Ovary (tissue), 10 donors: ENCODE data around the gene GPBP1. TPM values are rescaled to one million over a fixed set of nuclear protein-coding genes. Genes with fewer than 3 reads are reported as not detected.

Source experiments
- DNase-seq, 5 donors: peaks; one replicate each; pipeline ENCODE4 v3.0.0-alpha.2; 2019 to 2020
- H3K27ac ChIP-seq, 2 donors: fragments of 200-600 bp; one replicate each; pipeline versions ENCODE4 v1.5.1 to v1.8.0; 2019 to 2022
- H3K27me3 ChIP-seq: fragments of 200-600 bp; one replicate; pipeline ENCODE4 v1.8.0; 2022
- H3K36me3 ChIP-seq: fragments of 200-600 bp; sonication (generic); one replicate; pipeline ENCODE4 v1.5.1; 2019
- H3K4me1 ChIP-seq: one replicate; pipeline ENCODE4 v1.8.1; 2013; ENCODE audit warnings: mild to moderate bottlenecking, moderate library complexity; ENCODE audit not compliant: insufficient read depth
- H3K4me3 ChIP-seq: fragments of 200-600 bp; sonication (generic); one replicate; pipeline ENCODE4 v1.5.1; 2017
- H3K9me3 ChIP-seq, 2 donors: fragments of 200-600 bp in 1 of 2; sonication (generic) in 1 of 2; one replicate each; pipeline versions ENCODE4 v1.5.1 to v1.8.1; 2013 to 2019; ENCODE audit warnings: mild to moderate bottlenecking in 1 of 2, moderate library complexity in 1 of 2
- CTCF ChIP-seq, 3 donors: fragments of 450-650 bp in 2 of 3; fragments of 200-600 bp in 1 of 3; IDR thresholded peaks; one replicate each; pipeline versions ENCODE4 v1.5.1 to v1.8.0; 2016 to 2022; ENCODE audit warnings: antibody characterized with exemption in 3 of 3, mild to moderate bottlenecking in 1 of 3
- EP300 ChIP-seq: sonication (generic); formaldehyde crosslinking; IDR thresholded peaks from one replicate; pipeline ENCODE4 v1.6.1; 2017; ENCODE audit warnings: antibody characterized with exemption
- POLR2A ChIP-seq: fragments of 450-650 bp; IDR thresholded peaks from one replicate; pipeline ENCODE4 v1.6.1; 2017; ENCODE audit warnings: antibody characterized with exemption, mild to moderate bottlenecking, moderate library complexity
- WGBS, 3 donors: extraction: QIAGEN DNeasy Blood & Tissue Kit in 1 of 3; methylation state at CpG; one replicate each; pipeline versions ENCODE4 v1.1.5 to v1.1.7; 2013 to 2017; 5-methylcytosine and 5-hydroxymethylcytosine counted together
- intact Hi-C, 4 donors: fragments of 100-400 bp; cut with DNase I; formaldehyde crosslinking; loops; one replicate each; pipeline versions ENCODE4 v1.11.0 to v1.15.1; 2022 to 2023
- long read RNA-seq, 3 donors: library from polyadenylated mRNA in 2 of 3; unstranded in 2 of 3; transcript quantifications; one replicate each; pipeline ENCODE4 v2.0.0 and lab custom pipeline, GENCODE V29; 2021 to 2026
- polyA plus RNA-seq, 2 donors: library from polyadenylated mRNA; stranded (reverse); fragments of 200-250 nt in 1 of 2; fragments of 350-450 nt in 1 of 2; fragmentation: Illumina TruSeq in 1 of 2; extraction: RNeasy Lipid Tissue Mini Kit (QIAGEN cat#74804) in 1 of 2; gene quantifications; one replicate each; pipeline ENCODE4 v1.2.3, GENCODE V29; 2013 to 2014
- total RNA-seq, 7 donors: library from RNA; depleted of rRNA in 2 of 7; stranded (reverse); fragments of >200 nt in 2 of 7; fragmentation: NEBNext Ultra II Directional in 3 of 7; extraction: Animal tissue kit (Norgen Biotek cat#: 25700) in 3 of 7; gene quantifications; one replicate each; pipeline versions ENCODE4 v1.1.0 to v1.2.4, GENCODE V29; 2016 to 2023
- donor health status: DM: no; HTN: no; CAD: no; lungs with moderate emphysema.
- donor health status: DM: no; HTN: no; CAD: no.
- donor health status: Bipolar disorder and iron deficiency.
- donor health status: DM: yes; HTN: yes; CAD: no.
- donor health status: DM: no; HTN: no; CAD: no.
- donor health status: DM: yes; HTN: yes; CAD: no.

GPBP1 gene
- total RNA-seq (100 to 1,000 TPM in 2 of 7 donors, 10 to 100 TPM in 5; 78.2 to 124 (median 96.1) TPM), polyA plus RNA-seq (10 to 100 TPM; 63.7 to 68.4 TPM)
- long read RNA-seq, donor 1, full-length matches to known transcripts: 16 of 159 reads
- long read RNA-seq, donor 1, partial matches to known transcripts: 108 of 159 reads
- long read RNA-seq, donor 1, other reads (novel, unspliced or antisense): 35 of 159 reads
- long read RNA-seq, donor 2, full-length matches to known transcripts: 16 of 43 reads
- long read RNA-seq, donor 2, partial matches to known transcripts: 22 of 43 reads
- long read RNA-seq, donor 2, other reads (novel, unspliced or antisense): 5 of 43 reads
- long read RNA-seq, donor 3, full-length matches to known transcripts: 84 of 147 reads
- long read RNA-seq, donor 3, partial matches to known transcripts: 9 of 147 reads
- long read RNA-seq, donor 3, other reads (novel, unspliced or antisense): 54 of 147 reads

GRCh38 chr5:57173319-57174127, at the start of gene GPBP1:
GPBP1 (plus strand) TSS chr5:57174059; CDS start chr5:57214131, 40,072 bp downstream.
- Histone ChIP-seq H3K27ac (peak within 1 kb of the TSS; percentile 97 to 99), H3K36me3 (no peaks in the 10 kb centered on the region), H3K4me3 (peak within 1 kb of the TSS; percentile 96), H3K4me1 (peaks cover 5% of the 10 kb centered on the region), H3K27me3 (no peaks in the 10 kb centered on the region), H3K9me3 (no peaks in the 10 kb centered on the region)
- 0 to 1% (median 0%) methylated on average over 57 to 83 of the region's 83 CpGs for WGBS, 3 donors
- DNase-seq: peak; percentile 98 to 100 (median 99)
- intact Hi-C loops: loop anchor here in 1 of 4 donors (10.0 kb wide), 1 partner anchor 219 kb away; the partner anchor contains the start of gene MIER3
- TF ChIP-seq POLR2A: peak; percentile 86
- no peak for TF ChIP-seq CTCF (IDR thresholded peaks at IDR 0.05)
- TF ChIP-seq EP300: peak; percentile 85

- Histone ChIP-seq H3K27ac (no peak overlapping the region), H3K4me1 (no peaks in the 10 kb centered on the region), H3K9me3 (no peaks in the 10 kb centered on the region), H3K27me3 (no peaks in the 10 kb centered on the region), H3K4me3 (no peak overlapping the region), H3K36me3 (no peaks in the 10 kb centered on the region)
- intact Hi-C loops: no loop called here
- WGBS, 3 donors: 88 to 93% (median 93%) methylated on average over 3 of the region's 3 CpGs
- no peak for DNase-seq
- TF ChIP-seq CTCF (IDR thresholded peaks at IDR 0.05) (no peak), POLR2A (no peak), EP300 (no peak)
These were observed 45.5 kb upstream of the GPBP1 start for GRCh38 chr5:57128325-57128724.

- H3K36me3 ChIP-seq: no peaks in the 10 kb centered on the region
- WGBS, 3 donors: 86 to 92% (median 89%) methylated on average over 2 of the region's 2 CpGs
- H3K27me3 ChIP-seq: no peaks in the 10 kb centered on the region
- TF ChIP-seq POLR2A (no peak), CTCF (IDR thresholded peaks at IDR 0.05) (no peak), EP300 (no peak)
- no peak for DNase-seq
- no peaks in the 10 kb centered on the region for H3K9me3 ChIP-seq
- intact Hi-C loops: no loop called here
- H3K4me3 ChIP-seq: no peak overlapping the region
- H3K4me1 ChIP-seq: no peaks in the 10 kb centered on the region
- H3K27ac ChIP-seq: no peak overlapping the region
These were observed 40.3 kb upstream of the GPBP1 start for GRCh38 chr5:57133574-57133973.

GRCh38 chr5:57137401-57137800, 36.5 kb upstream of the GPBP1 start:
- Histone ChIP-seq H3K4me3 (no peak overlapping the region), H3K36me3 (no peaks in the 10 kb centered on the region), H3K4me1 (no peaks in the 10 kb centered on the region), H3K9me3 (no peaks in the 10 kb centered on the region), H3K27ac (no peak overlapping the region), H3K27me3 (no peaks in the 10 kb centered on the region)
- DNase-seq: no peak
- intact Hi-C loops: no loop called here
- WGBS, 3 donors: 59 to 66% (median 64%) methylated on average over 2 of the region's 2 CpGs
- TF ChIP-seq POLR2A: no peak
- no peak for TF ChIP-seq CTCF (IDR thresholded peaks at IDR 0.05)
- TF ChIP-seq EP300: no peak
